RWPE1 (cell line): ENCODE results near the gene IL10.

Source experiments
- CTCF ChIA-PET: fragments of 350-600 bp; sonication (Branson Sonifier 250); formaldehyde crosslinking; extraction: SDS; loops from one replicate; lab custom pipeline; 2021; lab: Yijun Ruan, JAX
- POLR2A ChIA-PET: fragments of 400-600 bp; formaldehyde crosslinking; extraction: SDS; loops from one replicate; lab custom pipeline; 2020; ENCODE audit warnings: antibody characterized with exemption; ENCODE audit not compliant: low non-redundant PET; lab: Yijun Ruan, JAX
- DNase-seq: peaks from one replicate; pipeline ENCODE4 v3.0.0; 2012; ENCODE audit warnings: low spot score
- H3K27ac ChIP-seq: fragments of 450-650 bp; 2 replicates; pipeline ENCODE4 v1.5.1; 2017
- CTCF ChIP-seq: fragments of 450-650 bp; conservative IDR thresholded peaks from 2 replicates; pipeline ENCODE4 v1.5.1; 2017; ENCODE audit warnings: low read depth, mild to moderate bottlenecking

The IL10 gene

GRCh38 chr1:206801467-206801866 is 29.2 kb upstream of the IL10 start:
- TF ChIP-seq CTCF, result no peak
- CTCF ChIA-PET, result no interaction called here
- H3K27ac ChIP-seq, result no peak overlapping the region
- no peak for DNase-seq
- POLR2A ChIA-PET, result no interaction called here

GRCh38 chr1:206800891-206801290 is 28.6 kb upstream of the IL10 start:
- no peak for TF ChIP-seq CTCF
- CTCF ChIA-PET, result no interaction called here
- no peak for DNase-seq
- H3K27ac ChIP-seq, result no peak overlapping the region
- POLR2A ChIA-PET, result no interaction called here

- ChIA-PET CTCF (no interaction called here), POLR2A (no interaction called here)
- TF ChIP-seq CTCF, result no peak
- H3K27ac ChIP-seq, result no peak overlapping the region
- no peak for DNase-seq
Measured at GRCh38 chr1:206800411-206800810, 28.1 kb upstream of the IL10 start.

- no peak overlapping the region for H3K27ac ChIP-seq
- no peak for TF ChIP-seq CTCF
- CTCF ChIA-PET, result interaction anchor here (0.7 to 2.1 kb wide), 2 partner anchors 10 to 31 kb away, joined by 3 to 4 read pairs; no protein-coding TSS in a partner anchor
Measured at GRCh38 chr1:206799311-206799710, 27.0 kb upstream of the IL10 start.

GRCh38 chr1:206798384-206798996 is 26.2 kb upstream of the IL10 start:
- no peak overlapping the region for H3K27ac ChIP-seq
- ChIA-PET POLR2A (no interaction called here), CTCF (interaction anchor here (0.6 to 2.1 kb wide), 5 partner anchors 12 to 48 kb away, joined by 3 to 9 read pairs (median 4); no protein-coding TSS in a partner anchor)
- no peak for DNase-seq
- no peak for TF ChIP-seq CTCF

More at GRCh38 chr1:206799311-206799710, 27.0 kb upstream of the IL10 start:
- DNase-seq, result no peak
- POLR2A ChIA-PET, result no interaction called here

GRCh38 chr1:206797534-206798383 is 25.5 kb upstream of the IL10 start:
- no peak; the same call in 1 of the 2 replicates for TF ChIP-seq CTCF
- no peak for DNase-seq
- ChIA-PET POLR2A (no interaction called here), CTCF (interaction anchor here (0.6 to 2.1 kb wide), 9 partner anchors 11 to 185 kb away, joined by 3 to 9 read pairs (median 3); no protein-coding TSS in a partner anchor)
- no peak overlapping the region for H3K27ac ChIP-seq
